Hepatocyte (in vitro differentiated cells): Measurements from ENCODE around the gene TMEM11.

Source experiments
- CTCF ChIP-seq: fragments of 200-600 bp; sonication (generic); IDR thresholded peaks from 2 replicates; pipeline ENCODE4 v1.5.1; 2016; ENCODE audit warnings: antibody characterized with exemption, mild to moderate bottlenecking; ENCODE audit not compliant: poor library complexity
- EZH2 ChIP-seq: fragments of 200-600 bp; sonication (generic); IDR thresholded peaks from 2 replicates; pipeline ENCODE4 v1.6.1; 2016; ENCODE audit warnings: antibody characterized with exemption, mild to moderate bottlenecking, borderline replicate concordance

DNA sequence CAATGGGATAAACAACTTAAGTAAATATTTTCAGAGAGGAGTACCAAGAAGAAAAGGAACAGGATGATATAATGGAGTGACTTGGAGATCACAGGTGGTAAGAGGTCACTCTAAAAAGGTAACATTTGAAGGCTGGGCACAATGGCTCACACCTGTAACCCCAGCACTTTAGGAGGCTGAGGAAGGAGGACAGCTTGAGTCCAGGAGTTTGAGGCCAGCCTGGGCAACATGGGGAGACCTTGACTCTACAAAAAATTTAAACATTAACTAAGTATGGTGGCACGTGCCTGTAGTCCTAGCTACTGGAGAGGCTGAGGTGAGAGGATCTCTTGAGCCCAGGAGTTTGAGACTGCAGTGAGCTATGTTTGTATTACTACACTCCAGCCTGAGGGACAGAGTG, 3.4 kb upstream of the TMEM11 start:
- TF ChIP-seq CTCF (no peak), EZH2 (no peak)
